ENCODE measurements around the gene KIF17. TPM values are rescaled to one million over a fixed set of nuclear protein-coding genes. Genes with fewer than 3 reads are reported as not detected.
A peak's percentile ranks its signal among the peaks of the same experiment; 100 is the strongest.

The KIF17 gene
- total RNA-seq, 1 donor from 2014 or later, result 8.4 TPM

GRCh38 chr1:20644416-20644815 is 73.4 kb downstream of the KIF17 start:
- Histone ChIP-seq H3K27ac (no peak overlapping the region), H3K4me3 (no peak overlapping the region), H3K36me3 (peaks cover 97% of the 10 kb centered on the region), H3K9me3 (no peaks in the 10 kb centered on the region), H3K4me1 (no peaks in the 10 kb centered on the region), H3K27me3 (ENCODE audit: low read depth) (no peaks in the 10 kb centered on the region)
- intact Hi-C loops (cut with DNase I), result no loop called here
- no peak for TF ChIP-seq CTCF (IDR thresholded peaks at IDR 0.05)
- DNase-seq, result no peak
- no peak for ATAC-seq

GRCh38 chr1:20643080-20643479 is 74.7 kb downstream of the KIF17 start:
- no peak overlapping the region for H3K27ac ChIP-seq
- no peak overlapping the region for H3K4me3 ChIP-seq
- DNase-seq (no peak), ATAC-seq (no peak)
- H3K27me3 ChIP-seq (ENCODE audit: low read depth), result no peaks in the 10 kb centered on the region
- H3K9me3 ChIP-seq, result no peaks in the 10 kb centered on the region
- no peak for TF ChIP-seq CTCF (IDR thresholded peaks at IDR 0.05)
- intact Hi-C loops (cut with DNase I), result no loop called here
- H3K4me1 ChIP-seq, result no peaks in the 10 kb centered on the region
- H3K36me3 ChIP-seq, result peaks cover 97% of the 10 kb centered on the region

- H3K9me3 ChIP-seq, result no peaks in the 10 kb centered on the region
- DNase-seq, result no peak
- no peaks in the 10 kb centered on the region for H3K4me1 ChIP-seq
- no peak for ATAC-seq
- TF ChIP-seq CTCF (IDR thresholded peaks at IDR 0.05), result no peak
- no peak overlapping the region for H3K4me3 ChIP-seq
- intact Hi-C loops (cut with DNase I), result no loop called here
- H3K27ac ChIP-seq, result no peak overlapping the region
- peaks cover 100% of the 10 kb centered on the region for H3K36me3 ChIP-seq
- no peaks in the 10 kb centered on the region for H3K27me3 ChIP-seq (ENCODE audit: low read depth)
These were observed 75.8 kb downstream of the KIF17 start for GRCh38 chr1:20641975-20642374.

GRCh38 chr1:20640183-20640597 is 77.6 kb downstream of the KIF17 start:
- H3K27ac ChIP-seq, result no peak overlapping the region
- H3K4me1 ChIP-seq, result peaks cover 4% of the 10 kb centered on the region
- TF ChIP-seq CTCF (IDR thresholded peaks at IDR 0.05), result peak; percentile 78
- H3K27me3 ChIP-seq (ENCODE audit: low read depth), result no peaks in the 10 kb centered on the region
- peaks cover 89% of the 10 kb centered on the region for H3K36me3 ChIP-seq
- intact Hi-C loops (cut with DNase I), result no loop called here
- ATAC-seq (peak; percentile 64 to 69), DNase-seq (no peak)
- no peak overlapping the region for H3K4me3 ChIP-seq
- no peaks in the 10 kb centered on the region for H3K9me3 ChIP-seq

- intact Hi-C loops (cut with DNase I), result no loop called here
- no peak overlapping the region for H3K4me3 ChIP-seq
- H3K9me3 ChIP-seq, result no peaks in the 10 kb centered on the region
- ATAC-seq (no peak), DNase-seq (no peak)
- H3K36me3 ChIP-seq, result peaks cover 56% of the 10 kb centered on the region
- peaks cover 22% of the 10 kb centered on the region for H3K4me1 ChIP-seq
- H3K27me3 ChIP-seq (ENCODE audit: low read depth), result no peaks in the 10 kb centered on the region
- H3K27ac ChIP-seq, result no peak overlapping the region
- no peak for TF ChIP-seq CTCF (IDR thresholded peaks at IDR 0.05)
These were observed 80.9 kb downstream of the KIF17 start for GRCh38 chr1:20636785-20637347.
